ENCODE data around the gene FBN1.

FBN1 gene

DNA sequence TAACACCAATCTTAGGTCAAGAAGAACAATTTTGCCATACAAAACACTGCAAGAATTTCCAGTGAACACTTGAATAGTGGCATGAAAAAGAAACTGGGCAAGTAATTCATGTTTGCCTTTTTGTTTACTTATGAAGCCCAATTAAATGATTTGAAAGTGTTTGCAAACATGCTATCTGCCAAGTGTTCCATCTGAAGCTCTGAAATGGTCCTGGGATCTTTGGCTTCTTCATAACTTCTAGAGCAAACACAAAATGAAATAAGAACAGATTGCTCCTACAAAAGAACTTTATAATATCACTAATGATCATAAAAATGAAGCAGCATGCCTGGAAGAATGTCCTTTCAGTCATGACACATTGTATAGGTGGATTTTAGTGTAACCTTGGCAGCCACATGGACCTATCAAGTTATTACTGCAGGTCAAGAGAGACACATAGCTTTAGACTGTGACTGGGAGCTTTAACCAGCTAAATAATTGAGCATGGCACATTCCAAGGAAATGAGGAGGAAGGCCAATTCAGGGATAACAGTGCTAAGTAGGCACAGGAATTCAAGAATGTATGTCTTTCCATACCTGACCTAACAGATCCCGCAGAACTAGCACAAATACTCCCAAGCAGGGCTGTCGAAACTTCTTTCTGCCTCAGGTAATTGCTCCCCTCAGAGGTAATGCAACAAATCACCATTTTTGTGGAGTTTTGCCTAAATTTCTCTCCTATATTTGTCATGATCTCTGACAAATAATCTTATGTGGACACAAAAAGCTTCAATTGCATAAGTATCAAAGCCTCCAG lies 169.7 kb downstream of the FBN1 start:
- Mint-ChIP-seq H3K27ac (no peak overlapping the region), H3K9me3 (no peaks in the 10 kb centered on the region), H3K36me3 (ENCODE audit: low read depth) (no peaks in the 10 kb centered on the region), H3K27me3 (ENCODE audit: low read depth) (no peaks in the 10 kb centered on the region), H3K4me1 (ENCODE audit: low read depth) (no peaks in the 10 kb centered on the region), H3K4me3 (no peak overlapping the region)
- DNase-seq (ENCODE audit: low spot score), result no peak

DNA sequence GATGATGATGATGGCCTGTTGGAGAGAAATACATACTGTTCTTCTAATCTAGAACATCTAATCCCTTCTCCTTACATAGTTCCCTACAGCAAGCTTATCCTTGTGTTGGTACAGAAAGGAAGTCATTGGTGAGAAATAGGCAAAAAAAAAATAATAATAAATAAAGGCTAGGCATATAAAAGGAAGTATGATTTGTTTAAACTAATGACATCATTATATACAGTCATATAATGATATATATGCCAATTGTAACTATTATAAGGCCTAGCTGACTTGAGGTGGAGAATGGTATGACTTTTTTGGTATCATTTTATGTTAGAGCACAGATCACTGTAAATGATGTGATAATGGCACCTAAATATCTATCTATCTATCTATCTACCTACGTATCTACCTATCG lies 171.8 kb downstream of the FBN1 start:
- DNase-seq (ENCODE audit: low spot score), result no peak
- H3K27ac Mint-ChIP-seq, result no peak overlapping the region

DNA sequence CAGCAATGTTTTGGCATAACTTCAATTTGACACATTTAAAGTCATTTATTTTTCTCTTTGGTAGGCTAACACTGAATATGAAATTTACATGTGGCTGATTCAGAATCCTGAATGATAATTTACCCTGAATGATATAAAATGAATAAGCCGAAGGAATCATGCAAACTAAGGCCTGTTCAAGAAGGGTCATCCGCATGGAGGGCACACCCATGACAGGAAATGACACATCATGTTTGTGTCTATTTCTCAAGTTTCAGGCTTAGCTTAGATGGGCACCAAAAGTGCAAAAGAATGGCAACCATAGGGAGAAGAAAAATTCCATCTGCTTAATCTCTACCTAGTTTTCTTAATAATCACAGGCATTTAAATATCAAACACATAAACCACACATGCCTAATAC lies 172.8 kb downstream of the FBN1 start:
- H3K27ac Mint-ChIP-seq, result no peak overlapping the region
- no peaks in the 10 kb centered on the region for H3K9me3 Mint-ChIP-seq
- H3K4me3 Mint-ChIP-seq, result no peak overlapping the region
- no peaks in the 10 kb centered on the region for H3K4me1 Mint-ChIP-seq (ENCODE audit: low read depth)
- no peak for DNase-seq (ENCODE audit: low spot score)
- H3K36me3 Mint-ChIP-seq (ENCODE audit: low read depth), result no peaks in the 10 kb centered on the region
- H3K27me3 Mint-ChIP-seq (ENCODE audit: low read depth), result no peaks in the 10 kb centered on the region

More for the DNA sequence above, 171.8 kb downstream of the FBN1 start:
- Mint-ChIP-seq H3K27me3 (ENCODE audit: low read depth) (no peaks in the 10 kb centered on the region), H3K4me3 (no peak overlapping the region), H3K4me1 (ENCODE audit: low read depth) (no peaks in the 10 kb centered on the region), H3K36me3 (ENCODE audit: low read depth) (no peaks in the 10 kb centered on the region), H3K9me3 (no peaks in the 10 kb centered on the region)

DNA sequence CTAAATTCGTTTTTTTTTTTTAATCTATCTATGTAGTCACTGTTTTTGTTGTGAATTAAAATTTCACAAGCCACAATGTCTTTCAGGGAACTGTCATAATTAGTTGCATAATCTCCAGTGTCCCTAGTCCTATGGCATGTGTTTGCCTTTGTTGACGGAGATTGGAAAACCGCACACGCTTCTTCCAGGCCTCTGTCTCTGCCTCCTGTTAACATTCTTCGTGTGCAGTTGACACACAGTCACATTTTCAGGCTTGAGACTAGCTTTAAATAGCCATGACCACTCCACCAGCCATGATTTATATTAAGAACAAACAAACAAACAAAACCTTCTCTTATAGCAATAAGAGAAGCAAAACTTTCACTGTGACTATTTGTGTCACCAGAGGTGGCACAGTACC lies 174.4 kb downstream of the FBN1 start:
- no peaks in the 10 kb centered on the region for H3K27me3 Mint-ChIP-seq (ENCODE audit: low read depth)
- no peak overlapping the region for H3K4me3 Mint-ChIP-seq
- no peak for DNase-seq (ENCODE audit: low spot score)
- H3K36me3 Mint-ChIP-seq (ENCODE audit: low read depth), result no peaks in the 10 kb centered on the region
- no peak overlapping the region for H3K27ac Mint-ChIP-seq
- no peaks in the 10 kb centered on the region for H3K4me1 Mint-ChIP-seq (ENCODE audit: low read depth)
- H3K9me3 Mint-ChIP-seq, result no peaks in the 10 kb centered on the region

DNA sequence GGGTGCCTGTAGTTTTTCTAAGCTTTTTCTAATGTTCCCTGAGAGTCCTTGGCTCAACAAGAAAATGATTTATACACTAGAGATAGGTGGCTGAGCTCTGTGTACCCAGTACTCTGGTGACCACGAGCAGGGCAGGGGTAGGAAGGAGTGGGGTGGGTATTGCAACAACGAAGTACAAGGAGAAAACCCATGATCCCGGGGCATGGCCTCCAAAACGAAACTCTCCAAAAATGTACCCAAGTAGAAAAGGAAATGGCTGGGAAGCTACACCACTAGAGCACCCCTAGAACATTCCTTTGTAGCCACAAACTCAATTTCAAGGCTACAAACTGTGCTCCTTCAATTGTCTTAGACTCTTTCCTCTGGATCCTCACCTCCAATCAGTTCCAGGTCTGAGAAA lies 175.4 kb downstream of the FBN1 start:
- H3K4me3 Mint-ChIP-seq, result no peak overlapping the region
- no peaks in the 10 kb centered on the region for H3K27me3 Mint-ChIP-seq (ENCODE audit: low read depth)
- no peak for DNase-seq (ENCODE audit: low spot score)
- H3K4me1 Mint-ChIP-seq (ENCODE audit: low read depth), result no peaks in the 10 kb centered on the region
- H3K36me3 Mint-ChIP-seq (ENCODE audit: low read depth), result no peaks in the 10 kb centered on the region
- no peak overlapping the region for H3K27ac Mint-ChIP-seq
- H3K9me3 Mint-ChIP-seq, result no peaks in the 10 kb centered on the region

DNA sequence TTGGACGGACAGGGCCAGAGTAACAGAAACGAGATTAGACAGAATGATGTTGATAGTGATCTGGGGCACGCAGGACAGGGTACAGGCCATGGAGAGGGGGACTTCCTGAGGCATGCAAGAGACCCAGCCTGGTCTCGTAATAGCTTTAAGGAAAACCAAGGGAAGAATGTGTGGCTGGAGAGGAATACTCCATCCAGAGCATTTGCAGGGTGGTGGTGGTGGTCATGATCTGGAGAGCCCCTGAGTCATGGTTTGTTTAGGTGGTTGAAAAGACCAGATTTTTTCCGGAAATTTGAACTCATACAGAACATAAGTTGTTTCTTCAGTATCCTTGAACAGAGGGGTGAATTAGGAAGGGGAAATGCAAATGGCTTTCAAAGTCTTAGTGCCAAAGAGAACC lies 175.8 kb downstream of the FBN1 start:
- no peak for DNase-seq (ENCODE audit: low spot score)
- Mint-ChIP-seq H3K4me3 (no peak overlapping the region), H3K27me3 (ENCODE audit: low read depth) (no peaks in the 10 kb centered on the region), H3K36me3 (ENCODE audit: low read depth) (no peaks in the 10 kb centered on the region), H3K27ac (no peak overlapping the region), H3K4me1 (ENCODE audit: low read depth) (no peaks in the 10 kb centered on the region), H3K9me3 (no peaks in the 10 kb centered on the region)

DNA sequence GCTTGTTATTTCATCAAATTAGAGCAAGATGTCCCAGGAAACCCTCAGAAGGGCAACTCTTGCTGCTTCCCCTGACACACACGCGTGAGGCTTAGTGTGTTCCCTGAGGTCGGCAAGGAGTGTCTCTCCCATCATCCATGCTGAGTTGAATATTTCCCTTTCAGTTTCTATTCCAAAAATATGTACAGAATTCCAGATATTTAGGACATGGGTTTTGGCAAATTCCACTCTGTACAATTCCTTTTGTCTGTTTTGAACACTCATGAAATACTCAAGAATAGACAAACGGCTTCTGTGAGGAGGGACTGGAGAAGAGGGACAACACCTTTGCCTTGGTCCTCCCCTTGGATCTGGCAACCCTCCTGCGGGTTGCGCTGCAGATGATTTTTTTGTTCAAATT lies 176.2 kb downstream of the FBN1 start:
- H3K27me3 Mint-ChIP-seq (ENCODE audit: low read depth), result no peaks in the 10 kb centered on the region
- no peaks in the 10 kb centered on the region for H3K36me3 Mint-ChIP-seq (ENCODE audit: low read depth)
- DNase-seq (ENCODE audit: low spot score), result no peak
- no peaks in the 10 kb centered on the region for H3K9me3 Mint-ChIP-seq
- no peak overlapping the region for H3K27ac Mint-ChIP-seq
- no peaks in the 10 kb centered on the region for H3K4me1 Mint-ChIP-seq (ENCODE audit: low read depth)
- H3K4me3 Mint-ChIP-seq, result no peak overlapping the region

DNA sequence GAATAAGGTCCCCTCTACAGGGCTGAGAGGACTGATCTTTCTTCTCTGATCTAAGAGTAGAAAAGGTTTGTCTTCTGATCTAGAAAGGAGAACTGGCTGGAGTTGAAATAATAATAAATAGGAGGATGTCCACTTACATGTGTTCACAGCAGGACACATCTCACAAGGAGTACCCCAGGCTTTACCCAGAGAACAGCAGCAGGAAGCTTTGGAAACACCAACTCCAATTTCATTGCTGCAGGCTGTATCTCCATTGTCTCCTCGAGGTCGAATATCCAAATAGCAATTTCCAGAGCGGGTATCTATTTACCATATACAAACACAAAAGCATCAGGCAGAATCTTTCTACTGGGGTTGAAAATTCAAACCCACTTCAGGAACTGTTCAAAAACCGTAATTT lies 177.7 kb downstream of the FBN1 start:
- no peak overlapping the region for H3K4me3 Mint-ChIP-seq
- H3K4me1 Mint-ChIP-seq (ENCODE audit: low read depth), result no peaks in the 10 kb centered on the region
- no peaks in the 10 kb centered on the region for H3K27me3 Mint-ChIP-seq (ENCODE audit: low read depth)
- no peak overlapping the region for H3K27ac Mint-ChIP-seq
- H3K36me3 Mint-ChIP-seq (ENCODE audit: low read depth), result no peaks in the 10 kb centered on the region
- DNase-seq (ENCODE audit: low spot score), result no peak
- H3K9me3 Mint-ChIP-seq, result no peaks in the 10 kb centered on the region

DNA sequence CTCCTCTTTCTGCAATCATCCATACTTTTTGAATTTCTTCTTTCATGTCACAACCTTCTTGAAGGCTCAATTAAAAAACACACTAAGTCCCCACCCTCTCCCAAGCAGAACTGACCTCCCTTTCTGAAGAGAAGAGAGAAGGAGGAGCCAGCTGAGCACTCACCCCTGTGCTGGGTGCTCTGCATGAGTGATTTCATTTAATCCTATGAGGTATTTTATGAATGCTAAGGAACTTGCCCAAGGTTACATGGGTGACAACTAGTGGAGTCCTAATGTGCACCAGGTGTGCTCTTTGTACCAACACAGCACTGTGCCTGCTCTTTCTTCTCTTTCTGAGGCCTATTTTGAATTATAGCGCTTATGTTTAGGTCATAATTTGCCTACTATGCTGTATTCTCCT lies 178.7 kb downstream of the FBN1 start:
- Mint-ChIP-seq H3K27ac (no peak overlapping the region), H3K4me3 (no peak overlapping the region), H3K36me3 (ENCODE audit: low read depth) (no peaks in the 10 kb centered on the region), H3K27me3 (ENCODE audit: low read depth) (no peaks in the 10 kb centered on the region), H3K9me3 (no peaks in the 10 kb centered on the region), H3K4me1 (ENCODE audit: low read depth) (no peaks in the 10 kb centered on the region)
- DNase-seq (ENCODE audit: low spot score), result no peak

DNA sequence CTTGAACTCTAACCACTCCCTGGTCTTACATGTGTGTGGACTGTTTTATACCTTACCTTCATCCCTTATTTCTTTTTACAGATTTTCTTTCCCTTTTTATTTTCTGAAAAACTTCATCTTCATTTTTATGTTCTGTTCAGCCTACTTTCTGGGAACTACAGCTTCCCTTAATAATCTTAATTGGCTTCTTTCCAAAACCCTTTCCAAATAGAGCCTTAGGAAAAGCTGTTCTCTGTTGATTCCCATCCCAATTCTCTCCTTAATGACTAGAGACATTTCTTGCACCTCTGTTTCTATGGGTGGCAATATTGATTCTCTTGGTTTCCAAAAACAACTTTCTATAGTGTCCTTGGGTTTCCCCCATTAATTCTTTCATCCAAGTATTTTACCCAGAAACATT lies 179.4 kb downstream of the FBN1 start:
- H3K4me1 Mint-ChIP-seq (ENCODE audit: low read depth), result no peaks in the 10 kb centered on the region
- H3K36me3 Mint-ChIP-seq (ENCODE audit: low read depth), result no peaks in the 10 kb centered on the region
- no peak overlapping the region for H3K4me3 Mint-ChIP-seq
- H3K27ac Mint-ChIP-seq, result no peak overlapping the region
- no peaks in the 10 kb centered on the region for H3K27me3 Mint-ChIP-seq (ENCODE audit: low read depth)
- H3K9me3 Mint-ChIP-seq, result no peaks in the 10 kb centered on the region
- no peak for DNase-seq (ENCODE audit: low spot score)

DNA sequence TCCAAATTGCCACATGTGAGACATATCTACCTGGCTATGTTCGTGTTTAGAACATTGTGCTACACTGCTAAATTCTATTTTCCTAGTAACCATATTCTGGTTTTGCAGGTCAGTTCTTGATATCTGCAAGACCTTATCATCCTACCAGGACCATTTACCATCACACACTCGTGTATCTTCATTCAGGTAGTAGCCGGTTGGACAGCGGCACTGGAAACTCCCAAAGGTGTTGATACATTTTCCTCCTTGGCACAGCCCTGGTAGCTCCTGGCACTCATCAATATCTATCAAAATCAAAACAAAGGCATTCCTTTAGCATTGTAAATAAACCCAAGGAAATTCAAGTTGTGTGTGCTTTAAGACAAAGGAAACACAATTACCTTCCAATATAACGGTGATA lies 180.1 kb downstream of the FBN1 start:
- H3K4me1 Mint-ChIP-seq (ENCODE audit: low read depth), result no peaks in the 10 kb centered on the region
- H3K27me3 Mint-ChIP-seq (ENCODE audit: low read depth), result no peaks in the 10 kb centered on the region
- H3K27ac Mint-ChIP-seq, result no peak overlapping the region
- H3K4me3 Mint-ChIP-seq, result no peak overlapping the region
- no peaks in the 10 kb centered on the region for H3K36me3 Mint-ChIP-seq (ENCODE audit: low read depth)
- DNase-seq (ENCODE audit: low spot score), result no peak
- no peaks in the 10 kb centered on the region for H3K9me3 Mint-ChIP-seq

DNA sequence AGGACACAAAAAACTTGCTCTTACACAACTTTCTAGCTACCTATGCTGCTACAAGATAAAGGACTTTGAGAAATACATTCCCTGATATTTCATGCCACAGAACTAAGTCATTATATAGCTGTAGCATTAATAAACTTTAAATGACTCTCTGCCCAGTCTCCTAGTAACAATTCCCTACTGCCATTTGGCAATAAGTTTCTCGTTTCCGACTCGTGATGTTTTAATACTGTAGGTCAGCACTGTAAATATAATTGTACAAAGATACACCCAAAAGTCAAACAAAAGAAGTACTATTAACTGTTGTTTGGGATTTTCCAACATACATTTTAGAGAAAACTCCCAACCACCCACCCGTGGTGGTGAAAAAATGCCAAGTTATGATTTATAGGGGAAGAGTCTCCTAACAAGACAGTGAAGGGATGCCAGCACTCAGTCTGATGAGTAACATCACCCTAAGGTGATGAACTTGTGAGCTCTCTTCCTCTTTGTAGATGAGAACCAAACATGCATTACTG lies 182.1 kb downstream of the FBN1 start:
- H3K4me1 Mint-ChIP-seq (ENCODE audit: low read depth), result no peaks in the 10 kb centered on the region
- H3K36me3 Mint-ChIP-seq (ENCODE audit: low read depth), result no peaks in the 10 kb centered on the region
- no peaks in the 10 kb centered on the region for H3K27me3 Mint-ChIP-seq (ENCODE audit: low read depth)
- H3K9me3 Mint-ChIP-seq, result no peaks in the 10 kb centered on the region
- no peak overlapping the region for H3K4me3 Mint-ChIP-seq
- no peak for DNase-seq (ENCODE audit: low spot score)
- no peak overlapping the region for H3K27ac Mint-ChIP-seq

DNA sequence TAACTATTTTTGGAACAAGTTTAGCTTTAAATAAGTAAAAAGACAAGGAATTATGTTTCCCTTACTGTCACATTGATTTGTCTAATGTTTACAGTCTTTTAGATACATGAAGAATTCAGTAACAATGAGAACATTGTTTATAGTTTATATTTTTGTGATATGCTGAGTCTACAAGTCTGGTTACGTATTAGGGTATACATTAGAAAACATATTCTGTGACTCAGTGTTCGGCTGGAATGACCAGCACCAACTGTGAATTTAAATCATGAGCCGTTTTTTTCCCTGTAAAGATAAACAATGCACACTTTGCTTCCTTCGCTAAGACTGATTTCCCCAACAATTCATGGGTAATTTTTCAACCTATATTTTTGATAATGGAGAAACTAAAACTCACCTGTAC lies 182.8 kb downstream of the FBN1 start:
- H3K36me3 Mint-ChIP-seq (ENCODE audit: low read depth), result no peaks in the 10 kb centered on the region
- DNase-seq (ENCODE audit: low spot score), result no peak
- no peaks in the 10 kb centered on the region for H3K9me3 Mint-ChIP-seq
- H3K4me1 Mint-ChIP-seq (ENCODE audit: low read depth), result no peaks in the 10 kb centered on the region
- no peak overlapping the region for H3K27ac Mint-ChIP-seq
- H3K27me3 Mint-ChIP-seq (ENCODE audit: low read depth), result no peaks in the 10 kb centered on the region
- no peak overlapping the region for H3K4me3 Mint-ChIP-seq

DNA sequence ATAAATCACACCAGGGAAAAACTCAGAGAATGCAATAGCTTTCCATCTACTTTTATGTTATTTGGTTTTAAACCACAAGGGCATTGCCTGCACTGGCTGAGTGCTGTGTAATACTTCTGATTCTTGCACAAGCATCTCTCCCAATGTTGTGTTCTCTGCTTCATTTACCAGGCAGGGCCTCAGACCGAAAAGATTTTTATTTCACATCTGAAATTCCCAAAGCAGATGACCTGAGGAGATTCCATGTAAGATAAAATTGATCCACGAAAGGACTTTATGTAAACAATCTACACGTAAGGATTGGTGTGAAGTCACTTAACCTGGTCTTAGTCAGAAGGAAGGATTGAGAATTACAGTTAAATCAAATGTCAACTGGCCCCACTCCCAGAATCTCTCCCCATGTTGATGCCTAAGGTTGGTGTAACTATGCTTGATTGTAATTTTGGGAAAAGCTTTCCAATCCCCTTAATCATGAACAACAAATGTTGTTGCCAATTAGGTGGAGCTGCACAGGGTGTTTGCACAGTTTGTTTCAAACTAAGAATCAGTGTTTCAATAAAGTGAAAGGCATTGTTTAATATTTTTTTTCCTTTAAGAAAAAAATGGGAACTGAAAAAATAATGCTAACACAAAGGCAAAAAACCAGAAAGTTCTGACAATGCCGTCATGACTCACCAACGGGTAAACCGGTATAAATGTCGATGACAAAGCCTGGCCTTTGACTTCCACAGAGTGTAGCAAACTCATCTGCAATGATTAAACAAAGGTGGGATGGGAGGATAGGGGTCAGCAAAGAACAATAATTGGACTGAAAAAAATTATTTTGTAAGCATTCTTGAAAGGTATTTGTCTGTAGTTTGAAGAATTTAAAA lies 185.7 kb downstream of the FBN1 start:
- no peak overlapping the region for H3K4me3 Mint-ChIP-seq
- H3K4me1 Mint-ChIP-seq (ENCODE audit: low read depth), result no peaks in the 10 kb centered on the region
- H3K9me3 Mint-ChIP-seq, result no peaks in the 10 kb centered on the region
- H3K36me3 Mint-ChIP-seq (ENCODE audit: low read depth), result no peaks in the 10 kb centered on the region
- no peak for DNase-seq (ENCODE audit: low spot score)
- H3K27ac Mint-ChIP-seq, result no peak overlapping the region
- no peaks in the 10 kb centered on the region for H3K27me3 Mint-ChIP-seq (ENCODE audit: low read depth)
